Medulla oblongata (tissue), 1 donor: ENCODE results near the gene RPS6KL1.
"Not testable (repeated sequence)": the region's sequence is repeated elsewhere in the genome, so short reads cannot be mapped to it uniquely, and the experiment has no call there.

Experiments used
- DNase-seq: peaks from one replicate; pipeline ENCODE4 v3.0.0-alpha.2; 2015; ENCODE audit errors: extremely low spot score

Gene RPS6KL1

DNA sequence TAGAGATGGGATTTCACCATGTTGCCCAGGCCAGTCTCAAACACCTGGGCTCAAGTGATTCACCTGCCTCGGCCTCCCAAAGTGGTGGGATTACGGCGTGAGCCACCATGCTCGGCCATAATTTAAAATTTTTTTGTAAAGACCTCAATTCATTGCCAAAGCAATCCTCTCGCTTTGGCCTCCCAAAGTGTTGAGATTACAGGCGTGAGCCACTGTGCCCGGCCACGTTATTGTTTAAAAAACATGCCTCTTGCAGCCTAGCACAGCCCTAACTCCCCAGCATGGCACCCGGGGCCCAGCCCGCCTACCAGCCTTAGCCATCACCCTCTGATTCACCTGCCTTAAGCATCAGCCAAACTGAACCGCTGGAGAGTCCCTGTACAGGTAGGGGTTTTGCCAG, 13.1 kb upstream of the RPS6KL1 start:
- no peak for DNase-seq

- DNase-seq, result no peak
These were observed 12.3 kb upstream of the RPS6KL1 start for GRCh38 chr14:74935360-74935680.

DNA sequence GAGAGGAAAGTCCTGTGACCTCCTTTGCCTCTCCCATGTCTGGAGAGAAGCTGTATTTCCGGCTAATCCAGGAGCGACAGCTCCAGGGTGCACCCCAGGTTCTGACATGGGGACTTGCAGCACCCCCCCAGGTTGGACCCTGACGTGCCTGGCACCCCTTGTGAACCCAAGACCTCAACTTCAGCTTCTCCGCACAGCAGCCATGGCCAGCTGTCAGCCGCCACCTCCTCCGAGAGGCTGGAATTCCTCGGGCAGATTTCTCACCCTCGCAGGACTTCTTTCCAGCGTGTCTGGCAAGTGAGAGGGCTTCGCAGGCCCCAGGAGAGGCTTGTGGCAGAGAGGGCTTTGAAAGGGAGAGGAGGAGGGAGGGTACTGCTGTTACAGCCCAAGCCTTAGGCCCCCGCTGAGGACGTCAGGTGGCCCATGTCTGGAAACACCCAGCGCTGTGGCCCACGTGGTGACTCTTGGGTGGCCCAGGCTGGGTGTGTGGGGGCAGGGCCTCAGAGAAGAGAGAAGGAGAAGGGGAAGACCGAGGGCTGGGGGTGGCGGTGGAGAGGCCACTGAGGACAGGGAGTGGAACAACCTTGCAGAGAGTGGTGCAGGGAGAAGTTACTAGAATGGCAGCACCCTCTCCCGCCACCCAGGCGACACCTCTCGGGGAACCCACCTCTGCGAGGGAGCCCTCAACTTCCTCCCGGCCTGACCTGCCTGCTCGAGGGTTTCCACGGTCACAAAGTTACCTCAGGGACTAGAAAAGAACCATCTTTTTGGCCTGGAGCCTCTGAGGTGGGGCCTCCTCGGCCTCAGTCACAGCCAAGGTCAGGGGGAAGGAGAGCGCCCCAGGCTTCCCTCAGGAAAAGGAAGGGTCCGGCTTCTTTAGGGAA, 11.7 kb upstream of the RPS6KL1 start:
- DNase-seq, result no peak

DNA sequence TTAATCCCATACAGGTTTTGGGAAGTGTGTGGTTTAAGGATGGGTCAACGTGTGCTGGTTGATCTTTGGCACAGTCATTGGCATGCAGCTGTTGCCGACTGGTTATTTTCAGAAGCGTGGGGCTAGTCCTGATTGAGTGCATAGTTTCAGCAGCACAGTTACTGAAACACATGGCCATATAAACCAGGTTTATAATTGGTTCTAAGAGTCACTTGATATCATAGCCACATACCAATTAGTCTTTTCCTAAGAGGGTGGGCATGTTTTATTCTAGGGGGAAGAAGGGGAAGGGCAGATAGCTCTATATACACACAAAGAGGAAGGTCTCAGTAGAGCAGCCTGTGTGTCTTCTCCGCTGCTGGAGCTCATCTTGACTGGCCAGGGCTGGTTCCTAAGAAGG, 11.0 kb upstream of the RPS6KL1 start:
- no peak for DNase-seq

GRCh38 chr14:74932936-74933335, 9.9 kb upstream of the RPS6KL1 start:
- not testable (repeated sequence) for DNase-seq

DNA sequence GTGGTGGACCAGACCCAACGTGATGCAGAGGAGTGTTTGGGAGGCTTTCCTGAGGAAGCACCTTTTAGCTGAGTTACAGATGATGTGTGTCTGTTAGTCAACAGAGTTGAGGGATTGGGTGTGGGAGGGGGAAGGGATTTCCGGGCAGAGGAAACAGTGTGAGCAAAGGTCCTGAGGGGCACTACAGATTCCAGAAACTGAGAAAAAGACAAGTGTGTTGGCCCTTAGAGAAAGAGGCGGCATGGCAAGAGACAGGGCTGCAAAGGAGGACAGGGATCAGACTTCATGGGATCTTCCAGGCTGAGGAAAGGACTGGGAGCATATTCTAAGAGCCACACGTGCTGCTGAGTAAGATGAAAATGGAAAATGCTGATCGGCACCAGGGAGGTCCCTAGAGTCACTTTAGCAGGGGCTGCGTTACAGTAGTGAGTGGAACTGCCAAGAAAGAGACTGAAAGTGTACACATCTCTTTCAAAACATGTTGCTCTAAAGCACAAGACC, 9.4 kb upstream of the RPS6KL1 start:
- DNase-seq, result no peak

DNA sequence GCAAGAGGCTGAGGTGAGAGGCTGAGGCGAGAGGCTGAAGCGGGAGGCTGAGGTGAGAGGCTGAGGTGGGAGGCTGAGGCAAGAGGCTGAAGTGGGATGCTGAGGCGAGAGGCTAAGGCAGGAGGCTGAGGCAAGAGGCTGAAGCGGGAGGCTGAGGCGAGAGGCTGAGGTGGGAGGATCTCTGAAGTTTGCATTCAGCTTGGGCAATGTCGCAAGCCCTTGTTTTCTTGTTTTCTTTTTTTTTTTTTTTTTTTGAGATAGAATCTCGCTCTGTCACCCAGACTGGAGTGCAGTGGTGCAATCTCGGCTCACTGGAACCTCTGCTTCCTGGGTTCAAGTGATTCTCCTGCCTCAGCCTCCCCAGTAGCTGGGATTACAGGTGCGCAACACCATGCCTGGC, 8.7 kb upstream of the RPS6KL1 start:
- DNase-seq, result not testable (repeated sequence)

GRCh38 chr14:74929242-74929641, 6.2 kb upstream of the RPS6KL1 start:
- DNase-seq, result no peak

- no peak for DNase-seq
These were observed 4.2 kb upstream of the RPS6KL1 start for GRCh38 chr14:74927225-74927624.

- DNase-seq, result no peak
These were observed 1.0 kb upstream of the RPS6KL1 start for GRCh38 chr14:74924061-74924460.

DNA sequence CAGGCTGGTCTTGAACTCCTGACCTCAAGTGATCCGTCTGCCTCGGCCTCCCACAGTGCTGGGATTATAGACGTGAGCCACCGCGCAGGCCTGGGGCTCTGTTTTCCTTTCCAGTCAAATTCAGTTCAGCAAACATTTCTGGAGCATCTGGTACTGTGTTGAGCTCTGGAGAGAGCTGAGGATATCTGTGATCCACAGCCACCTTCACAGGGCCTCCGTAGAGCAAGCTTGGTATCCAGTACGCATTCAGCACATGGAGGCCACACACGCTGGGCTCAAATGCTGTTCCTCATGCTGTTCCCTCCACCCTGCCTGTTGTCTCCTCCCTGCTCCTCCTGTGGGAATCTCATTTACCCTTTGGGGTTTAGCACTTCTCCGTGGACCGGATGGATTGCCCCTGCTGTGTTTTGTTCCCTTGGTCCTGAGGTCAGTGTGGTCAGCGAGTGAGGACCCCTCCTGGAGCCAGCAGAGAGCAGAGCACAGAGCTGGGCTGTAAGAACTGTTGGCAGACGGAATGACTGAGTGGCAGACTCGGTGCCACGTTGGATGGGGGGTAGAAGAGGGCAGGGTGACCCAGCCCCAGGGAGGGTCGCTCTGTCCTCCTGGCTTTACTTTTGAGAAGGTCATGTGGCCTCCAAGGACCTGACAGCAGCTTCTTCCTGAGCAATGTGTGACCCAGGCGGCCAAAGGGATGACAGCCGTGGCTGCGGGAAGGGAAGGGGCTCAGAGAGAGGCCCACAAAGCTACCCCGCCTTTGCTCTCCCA, 891 bp downstream of the RPS6KL1 start:
- no peak for DNase-seq

DNA sequence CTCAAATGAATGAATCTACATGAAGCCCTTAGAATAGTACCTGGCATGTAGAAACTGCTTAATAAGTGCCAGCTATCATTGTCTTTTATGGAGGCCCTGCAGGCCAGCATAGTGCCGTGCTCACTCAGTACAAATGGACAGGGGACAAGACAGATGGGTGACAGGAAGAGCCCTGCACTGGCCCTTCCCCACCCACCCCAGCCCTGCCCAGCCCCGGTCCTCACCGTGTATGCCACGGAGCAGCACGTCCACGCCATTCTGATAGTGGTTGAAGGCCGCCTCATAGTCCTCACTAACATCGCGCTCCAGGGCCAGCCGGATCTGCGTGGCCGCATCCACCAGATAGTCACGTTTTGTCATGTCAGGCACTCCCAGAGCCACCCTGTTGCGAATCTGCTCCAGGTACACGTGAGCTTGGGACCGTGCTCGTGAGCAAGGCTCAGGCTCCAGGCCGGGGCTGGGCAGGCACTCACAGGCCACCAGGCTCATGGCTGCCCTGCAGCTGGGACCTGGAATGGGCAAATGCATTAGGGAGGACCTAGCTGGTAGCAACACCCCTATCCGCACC, 1.9 kb downstream of the RPS6KL1 start:
- DNase-seq, result no peak

DNA sequence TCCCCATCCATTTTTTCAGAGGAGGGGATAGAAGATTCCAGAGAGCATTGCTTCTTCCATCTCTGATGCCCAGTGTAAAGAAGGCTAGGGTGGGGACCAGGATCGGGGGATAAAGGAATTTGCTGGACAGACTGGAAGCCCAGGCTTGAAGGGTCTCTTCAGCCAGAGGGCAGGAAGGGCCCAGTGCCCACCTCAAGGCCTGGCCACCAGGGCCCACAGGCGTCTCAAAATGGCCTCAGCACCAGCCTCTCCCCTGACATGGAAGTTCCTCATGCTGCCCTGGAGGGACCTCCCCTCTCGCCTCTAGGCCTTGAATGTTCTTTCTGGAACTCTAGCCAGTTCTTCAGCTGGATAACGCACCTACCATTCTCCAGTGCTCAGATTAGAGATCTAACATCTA, 2.8 kb downstream of the RPS6KL1 start:
- no peak for DNase-seq

- no peak for DNase-seq
These were observed 3.5 kb downstream of the RPS6KL1 start for GRCh38 chr14:74919421-74920165.

DNA sequence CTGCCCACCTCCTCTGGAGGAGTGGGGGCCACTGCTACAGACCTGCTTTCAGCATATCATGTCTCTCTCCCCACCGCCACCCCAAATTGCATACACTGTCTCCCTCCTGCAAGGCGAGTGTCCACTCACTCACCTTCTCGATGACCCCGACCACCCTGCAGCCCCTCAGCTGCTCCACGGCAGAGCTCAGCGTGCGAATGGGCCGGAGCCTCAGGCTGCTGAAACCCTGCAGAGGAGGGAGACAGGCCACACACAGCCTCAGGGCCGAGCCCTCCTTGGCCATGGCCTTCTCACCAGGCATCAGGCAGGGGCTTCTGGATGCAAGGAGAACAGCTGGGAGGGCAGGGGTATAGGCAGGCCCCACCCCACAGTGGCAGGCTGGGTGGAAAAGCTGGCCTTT, 4.7 kb downstream of the RPS6KL1 start:
- no peak for DNase-seq

DNA sequence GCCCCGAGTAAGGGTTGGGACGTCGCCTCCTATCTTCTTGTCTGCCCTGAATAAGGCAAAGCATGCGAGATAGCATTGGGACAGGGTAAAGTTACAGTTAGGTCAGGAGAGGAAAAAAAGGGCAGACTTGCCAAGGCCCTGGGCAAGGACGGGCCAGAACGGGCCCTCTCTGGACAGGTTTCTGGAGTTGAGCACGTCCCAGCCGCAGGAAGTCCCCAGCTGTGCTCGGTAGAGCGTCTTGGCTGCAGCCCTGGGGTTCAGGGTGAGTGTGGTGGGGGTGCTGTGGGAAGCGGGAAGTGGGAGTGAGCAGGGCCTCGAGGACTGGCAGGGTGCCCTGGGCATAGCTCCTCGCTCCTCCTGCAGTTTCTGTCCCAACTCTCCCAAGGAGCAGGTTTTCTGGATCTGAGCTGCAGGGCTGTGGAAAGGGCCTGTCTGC, 5.4 kb downstream of the RPS6KL1 start:
- peak; percentile 63 for DNase-seq

DNA sequence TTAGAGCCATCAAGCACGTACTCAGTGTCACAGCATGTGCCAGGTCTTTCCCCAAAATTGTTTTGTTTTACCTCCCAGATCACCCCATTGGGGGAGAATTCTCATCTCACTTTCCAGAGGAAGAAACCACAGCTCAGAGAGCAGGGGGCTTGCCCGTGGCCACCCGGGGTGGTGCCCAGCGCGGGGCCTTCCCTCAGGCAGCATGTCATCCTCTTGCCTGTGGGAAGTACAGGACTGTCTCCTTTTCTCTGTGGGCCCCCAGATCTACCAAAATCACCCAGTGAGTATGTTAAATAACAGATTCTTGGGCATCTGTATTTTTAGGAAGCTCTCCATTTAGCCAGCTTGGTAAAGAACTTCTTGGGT, 5.9 kb downstream of the RPS6KL1 start:
- DNase-seq, result no peak

- no peak for DNase-seq
These were observed 7.2 kb downstream of the RPS6KL1 start for GRCh38 chr14:74915826-74916225.

GRCh38 chr14:74915426-74915825, 7.6 kb downstream of the RPS6KL1 start:
- DNase-seq, result no peak

- peak; percentile 90 for DNase-seq
These were observed 9.0 kb downstream of the RPS6KL1 start for GRCh38 chr14:74913986-74914573.

- no peak for DNase-seq
These were observed 9.6 kb downstream of the RPS6KL1 start for GRCh38 chr14:74913393-74913910.
